Measurements from ENCODE around the gene MED6. TPM values are rescaled to one million over a fixed set of nuclear protein-coding genes. Genes with fewer than 3 reads are reported as not detected.

MED6 gene
- total RNA-seq, 4 donors from 2014 or later, result 38.1 to 76.0 (median 42.1) TPM

DNA sequence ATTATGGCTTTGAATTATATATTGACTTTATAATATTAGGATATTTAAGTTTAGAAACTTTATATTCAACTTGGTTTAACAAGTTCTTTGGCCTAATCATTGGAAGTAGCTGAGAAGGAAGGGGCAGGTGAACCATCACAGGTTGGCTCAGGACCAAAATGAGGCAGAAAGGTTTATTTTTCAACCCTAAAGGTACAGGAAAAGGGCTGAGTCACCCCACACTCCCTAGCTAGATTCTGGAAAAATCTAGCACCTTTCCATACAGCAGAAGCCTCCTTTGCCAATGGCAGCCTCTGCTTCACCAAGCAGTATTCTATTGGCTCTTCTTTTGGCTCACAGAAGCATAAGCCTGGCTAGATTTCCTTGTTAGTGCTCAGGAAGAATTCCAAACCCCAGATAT is 19.3 kb upstream of the MED6 start:
- no peak overlapping the region for H3K27ac ChIP-seq
- no peak for DNase-seq (ENCODE audit: low spot score in 2 of 2)
- H3K36me3 ChIP-seq, result no peaks in the 10 kb centered on the region
- no peak overlapping the region for H3K4me3 ChIP-seq
- no peaks in the 10 kb centered on the region for H3K4me1 ChIP-seq
- no peaks in the 10 kb centered on the region for H3K9me3 ChIP-seq
- no peak for TF ChIP-seq POLR2AphosphoS5 (IDR thresholded peaks at IDR 0.05)
- TF ChIP-seq EP300 (IDR thresholded peaks at IDR 0.05), result no peak
- TF ChIP-seq, protein P1, sequence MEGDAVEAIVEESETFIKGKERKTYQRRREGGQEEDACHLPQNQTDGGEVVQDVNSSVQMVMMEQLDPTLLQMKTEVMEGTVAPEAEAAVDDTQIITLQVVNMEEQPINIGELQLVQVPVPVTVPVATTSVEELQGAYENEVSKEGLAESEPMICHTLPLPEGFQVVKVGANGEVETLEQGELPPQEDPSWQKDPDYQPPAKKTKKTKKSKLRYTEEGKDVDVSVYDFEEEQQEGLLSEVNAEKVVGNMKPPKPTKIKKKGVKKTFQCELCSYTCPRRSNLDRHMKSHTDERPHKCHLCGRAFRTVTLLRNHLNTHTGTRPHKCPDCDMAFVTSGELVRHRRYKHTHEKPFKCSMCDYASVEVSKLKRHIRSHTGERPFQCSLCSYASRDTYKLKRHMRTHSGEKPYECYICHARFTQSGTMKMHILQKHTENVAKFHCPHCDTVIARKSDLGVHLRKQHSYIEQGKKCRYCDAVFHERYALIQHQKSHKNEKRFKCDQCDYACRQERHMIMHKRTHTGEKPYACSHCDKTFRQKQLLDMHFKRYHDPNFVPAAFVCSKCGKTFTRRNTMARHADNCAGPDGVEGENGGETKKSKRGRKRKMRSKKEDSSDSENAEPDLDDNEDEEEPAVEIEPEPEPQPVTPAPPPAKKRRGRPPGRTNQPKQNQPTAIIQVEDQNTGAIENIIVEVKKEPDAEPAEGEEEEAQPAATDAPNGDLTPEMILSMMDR (IDR thresholded peaks at IDR 0.05), result no peak
- no peak for TF ChIP-seq POLR2A (IDR thresholded peaks at IDR 0.05)
- H3K27me3 ChIP-seq, result no peaks in the 10 kb centered on the region

DNA sequence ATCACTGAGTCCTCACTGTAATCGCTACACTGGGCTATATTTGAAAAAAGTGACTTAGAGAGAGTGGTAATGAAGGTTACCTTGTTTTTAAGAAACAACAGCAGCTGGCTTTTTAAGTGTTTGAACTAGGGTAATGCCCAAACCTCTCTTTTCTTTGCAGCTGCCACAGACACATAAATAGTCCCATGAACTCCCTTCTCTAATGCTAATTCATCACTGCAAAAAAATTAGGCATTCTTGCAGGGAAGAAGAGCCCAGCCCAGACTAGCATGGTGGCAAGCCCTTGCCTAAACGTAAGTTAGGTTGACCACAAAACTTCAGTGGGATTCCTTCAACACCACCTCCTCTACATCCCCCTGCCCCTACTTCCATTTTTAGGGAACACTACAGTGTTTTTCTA is 17.9 kb upstream of the MED6 start:
- TF ChIP-seq EP300 (IDR thresholded peaks at IDR 0.05), result no peak
- TF ChIP-seq, protein P1 (IDR thresholded peaks at IDR 0.05), result no peak
- TF ChIP-seq POLR2A (IDR thresholded peaks at IDR 0.05), result no peak
- no peak for TF ChIP-seq POLR2AphosphoS5 (IDR thresholded peaks at IDR 0.05)
- Histone ChIP-seq H3K27ac (no peak overlapping the region), H3K27me3 (peaks cover 4% of the 10 kb centered on the region), H3K4me1 (no peaks in the 10 kb centered on the region), H3K36me3 (no peaks in the 10 kb centered on the region), H3K4me3 (no peak overlapping the region), H3K9me3 (no peaks in the 10 kb centered on the region)
- WGBS, result 67% methylated on average over 2 of the region's 2 CpGs
- DNase-seq (ENCODE audit: low spot score in 2 of 2), result no peak

DNA sequence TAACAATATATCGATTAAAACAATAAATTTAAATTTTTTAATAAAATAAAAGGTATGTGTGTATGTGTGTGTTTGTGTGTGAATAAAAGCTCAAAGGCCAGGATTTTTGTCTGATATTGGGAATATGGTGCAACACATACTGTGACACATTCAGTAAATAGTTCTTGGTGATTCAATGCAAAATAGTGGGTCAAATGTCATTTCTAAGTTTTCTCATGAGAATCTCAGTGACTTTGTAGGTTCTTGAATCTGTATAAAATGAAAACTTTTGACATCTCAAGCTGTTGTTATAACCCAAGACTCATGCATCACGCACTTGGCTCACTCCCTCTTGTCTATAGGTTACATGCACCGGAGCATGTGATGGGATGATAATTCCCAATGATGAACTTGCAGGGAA is 16.2 kb upstream of the MED6 start:
- WGBS, result 91% methylated on average over 3 of the region's 3 CpGs
- no peak overlapping the region for H3K4me3 ChIP-seq
- no peaks in the 10 kb centered on the region for H3K4me1 ChIP-seq
- no peaks in the 10 kb centered on the region for H3K36me3 ChIP-seq
- H3K27ac ChIP-seq, result no peak overlapping the region
- H3K9me3 ChIP-seq, result no peaks in the 10 kb centered on the region
- no peak for DNase-seq (ENCODE audit: low spot score in 2 of 2)
- no peak for TF ChIP-seq POLR2A (IDR thresholded peaks at IDR 0.05)
- TF ChIP-seq, protein P1 (IDR thresholded peaks at IDR 0.05), result no peak
- no peak for TF ChIP-seq EP300 (IDR thresholded peaks at IDR 0.05)
- no peak for TF ChIP-seq POLR2AphosphoS5 (IDR thresholded peaks at IDR 0.05)
- H3K27me3 ChIP-seq, result peaks cover 4% of the 10 kb centered on the region

DNA sequence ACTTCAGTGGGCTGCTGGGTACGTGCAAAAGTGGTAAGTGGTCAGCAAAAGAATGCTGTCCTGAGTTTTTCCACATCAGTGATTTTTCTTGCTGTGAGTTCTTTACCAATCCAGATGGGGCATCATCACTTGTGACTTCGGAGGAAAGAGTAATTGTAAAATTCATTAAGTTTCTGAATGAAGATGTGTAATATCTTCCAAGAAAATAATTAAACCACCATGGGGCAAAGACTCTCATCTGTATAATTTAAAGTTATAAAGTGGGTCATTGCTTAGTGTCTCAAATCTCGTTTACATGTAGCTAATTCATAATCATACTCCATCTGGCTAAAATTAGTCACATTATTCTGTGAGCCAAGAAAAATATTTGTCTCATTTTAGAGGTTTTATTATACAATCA is 10.8 kb upstream of the MED6 start:
- DNase-seq (ENCODE audit: low spot score in 2 of 2), result no peak
- Histone ChIP-seq H3K4me1 (no peaks in the 10 kb centered on the region), H3K4me3 (no peak overlapping the region), H3K27ac (no peak overlapping the region), H3K27me3 (peaks cover 39% of the 10 kb centered on the region), H3K36me3 (no peaks in the 10 kb centered on the region), H3K9me3 (no peaks in the 10 kb centered on the region)
- TF ChIP-seq POLR2AphosphoS5 (IDR thresholded peaks at IDR 0.05) (no peak), POLR2A (IDR thresholded peaks at IDR 0.05) (no peak), EP300 (IDR thresholded peaks at IDR 0.05) (no peak)
- TF ChIP-seq, protein P1 (IDR thresholded peaks at IDR 0.05), result no peak
- WGBS, result 44% methylated on average over 3 of the region's 3 CpGs

DNA sequence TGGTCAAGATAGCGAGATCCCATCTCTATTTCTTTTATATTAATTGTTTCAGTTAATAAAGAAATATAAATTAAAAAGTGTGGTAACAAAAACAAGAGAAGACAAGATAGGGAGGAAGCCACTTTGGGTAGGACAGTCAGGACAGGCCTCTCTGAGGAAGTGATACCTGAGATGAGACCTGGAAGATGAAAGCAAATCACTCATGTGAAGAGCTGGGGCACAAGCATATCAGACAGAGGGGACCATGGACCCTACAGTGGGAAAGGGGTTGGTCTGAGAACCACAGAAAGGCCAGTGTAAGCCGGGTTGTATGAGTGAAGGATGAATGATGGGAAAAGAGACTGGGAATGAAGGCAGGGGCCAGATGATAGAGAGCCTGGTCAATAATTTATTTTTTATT is 1.8 kb upstream of the MED6 start:
- H3K27ac ChIP-seq, result no peak overlapping the region
- H3K27me3 ChIP-seq, result peaks cover 12% of the 10 kb centered on the region
- H3K4me1 ChIP-seq, result peaks cover 17% of the 10 kb centered on the region
- H3K9me3 ChIP-seq, result no peaks in the 10 kb centered on the region
- TF ChIP-seq, protein P1 (IDR thresholded peaks at IDR 0.05), result no peak
- TF ChIP-seq POLR2A (IDR thresholded peaks at IDR 0.05), result no peak
- TF ChIP-seq EP300 (IDR thresholded peaks at IDR 0.05), result no peak
- no peak for TF ChIP-seq POLR2AphosphoS5 (IDR thresholded peaks at IDR 0.05)
- no peaks in the 10 kb centered on the region for H3K36me3 ChIP-seq
- no peak for DNase-seq (ENCODE audit: low spot score in 2 of 2)
- 91% methylated on average over 2 of the region's 2 CpGs for WGBS
- no peak overlapping the region for H3K4me3 ChIP-seq

Data from suprapubic skin (tissue), 4 donors.